T47D (cell line): ENCODE results near the gene DPAGT1.
"Not testable (repeated sequence)": the region's sequence is repeated elsewhere in the genome, so short reads cannot be mapped to it uniquely, and the experiment has no call there.

ENCODE experiments used
- DNase-seq, 2 experiments: peaks; one replicate each; pipeline versions ENCODE4 v3.0.0 to v3.0.0-alpha.2; 2011 to 2012; ENCODE audit warnings: low read depth in 1 of 2, low spot score in 1 of 2
- JUND ChIP-seq: IDR thresholded peaks from 2 replicates; pipeline ENCODE4 v1.6.1; 2012; ENCODE audit warnings: low read depth
- in situ Hi-C: cut with HindIII; loops from 2 replicates; pipeline ENCODE4 v1.10.0; 2016; ENCODE audit warnings: low sequenced_read_pairs, low pct_unique_long_range_greater_than_20kb

DPAGT1 gene

DNA sequence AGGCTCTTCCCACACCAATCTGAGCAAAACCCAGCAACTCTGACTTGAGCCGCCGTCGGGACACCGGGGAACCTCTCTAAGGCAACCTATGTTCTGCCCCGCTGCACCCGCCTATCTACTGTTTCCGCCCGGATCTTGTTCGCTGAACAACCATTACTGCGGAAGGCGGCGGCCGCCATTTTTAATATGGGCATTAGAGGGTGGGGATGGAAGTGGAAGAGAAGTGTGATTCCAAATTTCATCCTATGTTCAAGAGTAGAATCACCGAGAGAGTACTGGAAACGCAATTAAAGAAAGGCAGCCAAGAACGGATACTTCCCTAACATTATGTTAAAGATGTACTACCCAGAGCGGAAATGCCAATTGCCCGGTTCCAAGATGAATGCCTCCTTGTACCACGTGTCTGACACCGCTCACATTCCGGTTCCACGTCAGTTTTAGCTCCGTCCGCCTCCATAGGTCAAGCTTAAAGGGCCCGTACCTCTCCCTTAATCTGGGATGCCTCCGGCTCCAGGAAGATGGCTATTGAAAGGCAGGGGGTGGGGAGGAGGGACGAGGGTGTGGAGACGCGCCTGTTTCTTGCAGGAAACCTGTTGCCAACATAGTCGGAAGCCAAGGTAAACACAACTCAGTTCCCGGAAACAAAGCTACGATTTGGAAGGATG is at the start of gene DPAGT1:
Gene DPAGT1 (minus strand): TSS at position 95 of the 665 bp plus-strand sequence. CDS start 198 bp downstream, outside the sequence.
- in situ Hi-C loops = no loop called here
- no peak for TF ChIP-seq JUND
- DNase-seq = peak; percentile 76 to 100

DNA sequence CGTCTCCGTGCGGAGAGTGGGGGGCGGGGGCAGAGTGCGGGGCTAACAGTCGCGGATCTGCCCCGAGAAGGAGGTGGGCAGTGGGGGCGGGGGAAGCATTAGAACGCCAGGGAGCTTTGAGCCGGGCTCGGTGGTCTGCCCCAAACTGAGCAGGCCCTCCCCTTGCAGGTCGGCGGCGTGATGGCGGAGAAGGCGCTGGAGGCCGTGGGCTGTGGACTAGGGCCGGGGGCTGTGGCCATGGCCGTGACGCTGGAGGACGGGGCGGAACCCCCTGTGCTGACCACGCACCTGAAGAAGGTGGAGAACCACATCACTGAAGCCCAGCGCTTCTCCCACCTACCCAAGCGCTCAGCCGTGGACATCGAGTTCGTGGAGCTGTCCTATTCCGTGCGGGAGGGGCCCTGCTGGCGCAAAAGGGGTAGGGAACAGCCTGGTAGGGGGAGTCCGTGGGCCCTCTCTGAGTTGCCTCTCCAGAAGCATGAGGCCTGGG is 48.2 kb upstream of the DPAGT1 start:
- in situ Hi-C loops = no loop called here
- TF ChIP-seq JUND = no peak
- DNase-seq = no peak

DNA sequence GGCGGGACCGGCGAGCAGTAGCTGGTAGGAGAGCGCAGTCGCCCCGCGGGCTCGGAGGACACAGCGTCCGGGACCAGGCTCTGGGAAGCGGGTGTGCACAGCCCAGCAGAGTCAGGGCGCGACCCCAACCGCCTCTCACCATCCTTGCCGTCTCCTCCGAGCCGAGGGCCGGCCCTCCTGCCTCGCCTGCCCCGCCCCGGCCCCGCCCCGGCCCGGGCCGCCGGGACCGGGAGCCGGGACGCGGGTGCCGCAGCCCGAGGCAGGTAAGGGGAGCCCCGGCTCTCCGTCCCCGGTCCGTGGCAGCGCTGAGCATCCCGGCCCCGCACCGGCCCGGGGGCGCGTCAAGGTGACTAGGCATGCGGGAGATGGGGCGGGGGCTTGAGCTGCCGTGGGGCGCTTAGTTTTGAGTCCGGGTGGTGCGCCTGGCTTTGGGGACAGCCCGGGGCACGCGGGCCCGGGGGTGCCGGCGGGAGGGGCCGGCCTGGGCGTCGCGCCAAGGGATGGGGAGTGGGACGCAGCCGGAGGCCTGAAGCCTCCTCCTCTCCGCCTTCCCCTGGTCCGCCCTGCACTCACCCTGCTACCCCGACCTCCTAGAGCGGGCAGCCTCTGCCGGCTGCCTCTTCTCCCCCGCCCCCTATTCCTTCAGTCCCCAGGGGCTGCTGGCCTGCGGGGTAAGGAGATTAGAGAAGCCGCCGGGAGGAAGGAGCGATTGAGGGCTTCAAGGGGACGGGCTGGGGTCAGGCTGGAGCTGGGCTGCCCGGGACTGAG is 47.5 kb upstream of the DPAGT1 start, which contains the start of gene ABCG4:
Gene ABCG4 (plus strand): TSS at position 35 of the 768 bp plus-strand sequence. CDS start 914 bp downstream, outside the sequence.
- peak; percentile 27 to 54 for DNase-seq
- in situ Hi-C loops = no loop called here
- TF ChIP-seq JUND = no peak

DNA sequence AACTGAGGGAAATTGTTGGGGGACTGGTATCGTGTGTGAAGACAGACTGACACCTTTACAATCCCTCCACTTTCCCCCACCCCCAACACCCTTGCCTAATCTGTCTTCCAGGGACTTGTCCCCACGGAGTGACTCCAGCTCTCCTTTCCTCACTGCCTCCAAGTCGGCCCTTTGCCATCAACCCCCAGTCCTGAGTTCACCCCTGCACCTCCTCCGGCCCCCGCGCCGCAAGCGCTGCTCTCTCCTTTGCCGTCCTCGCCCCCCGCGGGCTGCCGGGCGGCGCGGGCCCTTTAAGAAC is 47.0 kb upstream of the DPAGT1 start:
- in situ Hi-C loops = no loop called here
- no peak for DNase-seq
- no peak for TF ChIP-seq JUND

DNA sequence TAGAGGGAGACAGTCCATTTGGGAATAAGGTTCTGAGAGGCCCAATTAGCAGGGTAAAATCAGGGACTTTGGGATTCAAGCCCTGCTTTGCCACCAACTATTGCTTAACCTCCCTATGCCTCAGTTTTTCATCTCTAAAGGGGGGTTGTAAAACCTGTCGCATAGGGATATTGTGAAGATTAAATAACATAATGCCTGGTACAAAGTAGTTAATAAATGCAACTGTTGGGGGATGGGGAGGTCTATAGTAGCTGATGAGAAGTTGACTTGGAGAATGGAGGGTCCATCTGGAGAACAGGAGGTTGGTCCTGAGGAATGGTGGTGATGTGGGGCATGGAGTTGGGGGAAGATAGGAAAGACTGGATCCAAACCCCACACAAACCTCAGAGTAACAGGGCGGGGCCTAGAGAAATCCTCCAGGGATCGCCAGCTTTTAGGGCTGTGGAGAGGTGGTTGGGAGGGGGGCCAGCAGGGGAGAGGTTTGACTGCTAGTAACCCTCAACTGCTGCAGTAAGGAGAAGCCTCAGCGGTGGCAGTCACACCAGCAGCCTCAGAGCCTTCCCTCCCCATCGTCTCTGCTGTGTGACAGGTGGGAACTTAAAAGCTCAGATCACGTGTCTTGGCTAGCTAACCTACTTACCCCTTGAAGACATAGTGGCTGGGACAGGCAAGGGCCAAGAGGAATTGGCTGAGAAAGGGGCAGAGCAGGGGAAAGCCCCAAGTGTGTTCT is 46.1 kb upstream of the DPAGT1 start:
- in situ Hi-C loops = no loop called here
- TF ChIP-seq JUND = no peak
- DNase-seq = no peak

DNA sequence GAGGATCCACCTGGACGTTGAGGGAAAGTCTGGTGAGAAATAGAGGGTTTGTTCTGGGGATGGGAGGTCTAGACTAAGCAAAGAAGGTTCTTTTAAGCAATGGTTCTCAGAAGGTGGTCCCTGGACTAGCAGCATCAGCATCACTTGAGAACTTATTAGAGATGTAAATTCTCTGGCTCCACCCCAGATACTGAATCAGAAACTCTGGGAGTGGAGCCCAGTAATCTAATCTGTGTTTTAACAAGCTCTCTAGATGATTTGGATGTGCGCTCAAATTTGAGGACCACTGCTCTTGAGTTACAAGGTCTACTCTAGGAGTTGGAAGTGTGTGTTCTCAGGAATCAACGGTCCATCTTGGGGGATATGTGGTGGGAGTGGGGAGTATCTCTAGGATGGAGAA is 43.9 kb upstream of the DPAGT1 start:
- in situ Hi-C loops = no loop called here
- no peak for DNase-seq
- no peak for TF ChIP-seq JUND

DNA sequence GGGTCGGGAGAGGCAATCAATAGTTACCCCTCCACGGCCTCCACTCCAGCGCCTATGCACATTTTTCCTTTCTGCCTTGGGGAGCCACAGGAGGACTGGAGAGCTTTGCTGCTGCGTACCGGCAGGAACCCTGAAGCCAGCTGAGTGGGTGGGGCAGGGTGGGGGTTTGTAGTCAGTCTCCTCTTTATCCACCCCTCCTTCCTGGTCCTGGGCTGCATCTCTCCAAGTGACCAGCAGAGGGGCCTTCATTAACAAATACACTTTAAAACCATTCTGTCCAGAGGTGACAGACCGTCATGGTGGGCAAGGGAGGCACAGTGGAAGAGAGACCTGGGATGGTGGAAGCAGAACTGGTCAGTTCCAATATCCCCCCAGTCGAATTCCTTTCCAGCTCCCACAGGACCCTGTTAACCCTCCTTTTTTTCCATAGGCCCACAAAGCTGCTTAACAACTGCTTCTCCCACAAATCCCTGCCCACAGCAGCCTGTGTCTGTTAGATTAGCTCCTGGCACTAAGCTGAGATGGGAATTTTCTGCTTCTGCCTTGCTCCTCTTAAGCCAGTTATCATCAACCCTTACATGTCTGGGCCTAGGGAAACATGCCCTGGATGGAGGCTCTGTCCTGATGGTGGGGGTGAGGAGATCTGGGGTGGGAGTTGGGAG is 43.3 kb upstream of the DPAGT1 start:
- no peak for TF ChIP-seq JUND
- peak; percentile 84 to 90 for DNase-seq
- in situ Hi-C loops = no loop called here

DNA sequence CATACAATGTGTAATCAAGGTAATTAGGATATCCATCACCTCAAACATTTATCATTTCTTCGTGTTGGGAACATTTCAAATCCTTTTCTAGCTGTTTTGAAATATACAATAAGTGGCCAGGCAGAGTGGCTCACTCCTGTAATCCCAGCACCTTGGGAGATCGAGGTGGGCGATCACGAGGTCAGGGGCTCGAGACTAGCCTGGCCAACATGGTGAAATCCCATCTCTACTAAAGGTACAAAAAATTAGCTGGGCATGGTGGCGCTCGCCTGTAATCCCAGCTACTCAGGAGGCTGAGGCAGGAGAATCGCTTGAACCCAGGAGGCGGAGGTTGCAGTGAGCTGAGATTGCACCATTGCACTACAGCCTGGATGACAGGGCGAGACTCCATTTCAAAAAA is 37.6 kb upstream of the DPAGT1 start:
- DNase-seq, in situ Hi-C loops: not testable (repeated sequence)

DNA sequence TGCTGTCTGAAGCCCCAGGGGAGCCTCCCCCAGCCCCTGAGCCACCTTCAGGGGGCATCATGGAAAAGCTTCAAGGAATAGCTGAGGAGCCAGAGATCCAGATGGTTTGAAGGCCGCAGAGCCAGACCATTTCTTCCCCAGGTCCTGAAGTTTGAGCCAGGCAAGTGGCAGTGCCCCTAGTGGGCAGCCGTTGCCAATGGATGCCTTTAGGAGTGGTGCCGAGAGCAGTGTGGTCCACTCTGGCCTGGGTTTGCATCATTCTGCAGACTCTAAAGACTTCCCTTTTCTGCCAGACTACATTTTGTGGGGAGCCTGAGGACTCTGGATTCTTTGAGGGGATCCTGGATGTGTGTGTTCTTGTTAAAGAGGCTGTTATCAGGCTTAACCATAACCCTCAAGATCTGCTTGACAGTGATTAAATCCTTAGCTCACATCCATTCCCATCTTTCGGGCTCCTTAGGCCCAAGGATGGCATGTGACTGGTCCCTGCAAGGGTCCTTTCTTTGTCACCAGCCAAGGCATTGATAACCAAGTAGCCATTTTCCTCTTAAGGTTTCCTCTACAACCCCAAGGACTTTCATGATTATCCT is 32.8 kb upstream of the DPAGT1 start:
- TF ChIP-seq JUND = no peak
- in situ Hi-C loops = no loop called here
- DNase-seq = peak; percentile 52 to 57

DNA sequence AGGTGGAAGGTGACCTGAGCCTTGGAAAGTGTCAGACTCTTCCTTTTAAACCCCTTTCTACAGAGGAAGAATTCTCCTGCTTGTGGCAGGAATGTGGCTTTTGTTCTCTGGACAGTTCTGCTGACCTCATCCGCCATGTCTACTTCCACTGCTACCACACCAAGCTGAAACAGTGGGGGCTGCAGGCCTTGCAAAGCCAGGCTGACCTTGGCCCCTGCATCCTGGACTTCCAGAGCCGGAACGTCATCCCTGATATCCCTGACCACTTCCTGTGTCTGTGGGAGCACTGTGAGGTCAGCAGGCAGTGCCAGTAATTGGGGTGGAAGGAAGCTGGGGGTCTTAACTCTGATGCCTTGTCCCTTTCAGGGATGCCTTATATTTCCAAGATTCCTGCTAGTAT is 29.0 kb upstream of the DPAGT1 start:
- no peak for DNase-seq
- in situ Hi-C loops = no loop called here
- TF ChIP-seq JUND = no peak

DNA sequence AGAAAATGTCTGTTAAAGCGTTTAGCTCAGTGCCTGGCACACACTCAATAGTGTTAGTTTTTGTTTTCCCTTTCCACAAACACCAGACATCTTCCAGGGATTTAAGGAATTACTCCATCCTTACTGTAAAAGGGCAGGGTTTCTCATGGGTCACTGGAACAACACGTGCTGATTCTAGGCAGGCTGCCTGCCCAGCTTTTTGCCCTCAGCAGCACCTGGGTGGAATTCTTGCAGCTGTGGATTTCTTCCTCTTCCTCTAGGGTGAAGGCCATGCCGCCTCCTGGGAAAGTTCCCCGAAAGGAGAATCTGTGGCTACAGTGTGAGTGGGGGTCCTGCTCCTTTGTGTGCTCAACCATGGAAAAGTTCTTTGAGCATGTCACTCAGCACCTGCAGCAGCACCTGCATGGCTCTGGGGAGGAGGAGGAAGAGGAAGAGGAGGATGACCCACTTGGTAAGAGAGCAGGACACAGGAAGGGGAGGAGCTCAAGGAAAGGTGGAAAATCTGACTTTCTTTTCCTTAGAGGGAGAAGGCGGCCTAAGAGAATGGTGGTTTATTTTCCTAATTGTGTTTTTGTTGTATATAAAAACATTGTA is 25.1 kb upstream of the DPAGT1 start:
- DNase-seq = peak in 1 of 2 experiments; percentile 37
- TF ChIP-seq JUND = no peak
- in situ Hi-C loops = no loop called here

DNA sequence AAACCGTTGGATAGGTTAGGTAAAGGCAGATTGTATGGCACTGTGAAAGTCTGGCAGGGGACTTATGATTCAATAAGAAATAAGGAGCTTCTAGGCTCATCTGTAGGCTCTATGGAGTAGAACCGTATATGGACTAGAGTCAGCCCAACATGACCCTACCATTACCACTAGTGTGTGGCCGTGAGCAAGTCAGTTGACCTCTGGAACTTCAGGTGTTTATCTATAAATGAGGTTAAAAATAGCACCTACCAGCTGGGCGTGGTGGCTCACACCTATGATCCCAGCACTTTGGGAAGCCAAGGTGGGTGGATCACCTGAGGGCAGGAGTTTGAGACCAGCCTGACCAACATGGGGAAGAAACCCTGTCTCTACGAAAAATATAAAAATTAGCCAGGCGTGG is 24.2 kb upstream of the DPAGT1 start:
- DNase-seq = no peak
- no peak for TF ChIP-seq JUND
- in situ Hi-C loops = no loop called here
